Mammary epithelial cell (primary cell): Measurements from ENCODE around the gene ATP13A2.

Experiments used
- CTCF ChIP-seq, 2 donors: IDR thresholded peaks in 1 of 2; conservative IDR thresholded peaks in 1 of 2; 2 replicates each; pipeline ENCODE4 v1.5.1; 2011 to 2012; ENCODE audit warnings: inconsistent platforms in 2 of 2, low read length in 2 of 2, mild to moderate bottlenecking in 2 of 2, control low read depth in 1 of 2, low read depth in 1 of 2; ENCODE audit not compliant: insufficient read depth in 1 of 2; ENCODE audit errors: extremely low read depth in 1 of 2
- EZH2 ChIP-seq: IDR thresholded peaks from 2 replicates; pipeline ENCODE4 v1.6.1; 2012; ENCODE audit warnings: low read length, inconsistent platforms, borderline replicate concordance

- no peak for TF ChIP-seq CTCF (conservative IDR thresholded peaks at IDR 0.05 in 1 of 2, IDR thresholded peaks at IDR 0.05 in 1 of 2; ENCODE audit: extremely low read depth in 1 of 2, insufficient read depth in 1 of 2, low read depth in 1 of 2, low read length in 2 of 2)
- no peak for TF ChIP-seq EZH2
Measured at GRCh38 chr1:16996845-16997244, 14.9 kb downstream of the ATP13A2 start.
